GM12878 (cell line): ENCODE measurements around the gene KISS1R. TPM values are rescaled to one million over a fixed set of nuclear protein-coding genes. Genes with fewer than 3 reads are reported as not detected.

ENCODE experiments used
- ATAC-seq: fragments of 200-7000 bp; cut with Tn5 transposase; 3 replicates; pipeline ENCODE4 v1.9.1; 2020; ENCODE audit warnings: mild to moderate bottlenecking, moderate library complexity
- BruUV-seq: library from RNA; stranded (reverse); fragments of 400-500 nt; replicated peaks from 2 replicates; lab custom pipeline; 2021; lab: Mats Ljungman, UMichigan
- CTCF ChIA-PET: fragments of 300-600 bp; sonication (Branson Sonifier 250); formaldehyde crosslinking; extraction: SDS; loops from one replicate; lab custom pipeline; 2021; ENCODE audit warnings: inconsistent platforms; lab: Yijun Ruan, JAX
- POLR2A ChIA-PET: fragments of 350-600 bp; formaldehyde crosslinking; extraction: SDS; loops from one replicate; lab custom pipeline; 2021; ENCODE audit warnings: inconsistent platforms; lab: Charles Lee
- RAD21 ChIA-PET: fragments of 300-600 bp; sonication (Branson Sonifier 250); formaldehyde crosslinking; loops from one replicate; lab custom pipeline; 2023; ENCODE audit warnings: antibody characterized with exemption; ENCODE audit not compliant: unreplicated experiment; lab: Charles Lee
- SMC1A ChIA-PET: fragments of 300-600 bp; sonication (Branson Sonifier 250); formaldehyde crosslinking; loops from one replicate; lab custom pipeline; 2023; ENCODE audit not compliant: unreplicated experiment, uncharacterized antibody; lab: Charles Lee
- DNase-seq: peaks from one replicate; pipeline ENCODE4 v3.0.0-alpha.2; 2011; ENCODE audit warnings: low read depth, low spot score
- FAIRE-seq: peaks from 3 replicates; lab custom pipeline; 2011; peaks lifted over from hg19 to GRCh38; lab: Jason Lieb, UNC
- H2AFZ ChIP-seq: 2 replicates; pipeline ENCODE4 v1.6.0; 2011; ENCODE audit warnings: low read depth, low read length, control low read depth; ENCODE audit not compliant: control insufficient read depth
- H3K27ac ChIP-seq: 2 replicates; pipeline ENCODE4 v1.5.1; 2011; ENCODE audit warnings: control low read depth; ENCODE audit not compliant: control insufficient read depth, insufficient read depth
- H3K27me3 ChIP-seq, 2 experiments: replicated peaks in 1 of 2; 2 replicates each; pipeline versions ENCODE4 v1.6.0 to v1.6.1; 2011; ENCODE audit warnings: low read length in 1 of 2; ENCODE audit not compliant: control insufficient read depth in 2 of 2, insufficient read depth in 2 of 2
- H3K36me3 ChIP-seq, 2 experiments: 2 replicates each; pipeline ENCODE4 v1.5.1; 2011; ENCODE audit warnings: low read length in 1 of 2; ENCODE audit not compliant: control insufficient read depth in 2 of 2, insufficient read depth in 2 of 2
- H3K4me1 ChIP-seq: 2 replicates; pipeline ENCODE4 v1.6.1; 2011; ENCODE audit warnings: mild to moderate bottlenecking, low read length, moderate library complexity, mixed read lengths; ENCODE audit not compliant: control insufficient read depth, insufficient read depth
- H3K4me2 ChIP-seq: 2 replicates; pipeline ENCODE4 v1.6.0; 2011; ENCODE audit warnings: control low read depth; ENCODE audit not compliant: control insufficient read depth, insufficient read depth
- H3K4me3 ChIP-seq: fragments of 200-600 bp; sonication (generic); 2 replicates; pipeline ENCODE4 v1.5.1; 2016
- H3K79me2 ChIP-seq: 2 replicates; pipeline ENCODE4 v1.6.0; 2011; ENCODE audit warnings: low read length; ENCODE audit not compliant: control insufficient read depth, insufficient read depth
- H3K9ac ChIP-seq: 2 replicates; pipeline ENCODE4 v1.8.0; 2011; ENCODE audit warnings: low read length, control low read depth, mixed read lengths; ENCODE audit not compliant: control insufficient read depth, insufficient read depth
- H3K9me3 ChIP-seq: replicated peaks from 3 replicates; pipeline ENCODE4 v1.5.1; 2011; ENCODE audit warnings: mild to moderate bottlenecking, low read length; ENCODE audit not compliant: control insufficient read depth, insufficient read depth
- H4K20me1 ChIP-seq: 2 replicates; pipeline ENCODE4 v1.6.0; 2011; ENCODE audit not compliant: control insufficient read depth, insufficient read depth
- ATF3 ChIP-seq: IDR thresholded peaks from 2 replicates; pipeline ENCODE4 v1.6.1; 2011; ENCODE audit warnings: low read depth, mild to moderate bottlenecking, low read length, moderate library complexity, borderline replicate concordance; ENCODE audit errors: extremely low read depth
- CEBPZ ChIP-seq: fragments of 150-350 bp; IDR thresholded peaks from 2 replicates; pipeline ENCODE4 v1.6.1; 2016; ENCODE audit warnings: low read depth, low read length
- HCFC1 ChIP-seq: fragments of 150-350 bp; IDR thresholded peaks from 2 replicates; pipeline ENCODE4 v1.6.1; 2014; ENCODE audit warnings: low read length
- MAX ChIP-seq: IDR thresholded peaks from 2 replicates; pipeline ENCODE4 v1.6.1; 2012; ENCODE audit warnings: low read depth, low read length, improper control_type of control experiment
- NFXL1 ChIP-seq: fragments of 450-650 bp; IDR thresholded peaks from 2 replicates; pipeline ENCODE4 v1.6.1; 2017; ENCODE audit warnings: antibody characterized with exemption, mild to moderate bottlenecking, borderline replicate concordance
- POLR2AphosphoS5 ChIP-seq: IDR thresholded peaks from 2 replicates; pipeline ENCODE4 v1.6.1; 2011; ENCODE audit warnings: mild to moderate bottlenecking, low read length, inconsistent platforms
- RB1 ChIP-seq: fragments of 450-650 bp; formaldehyde crosslinking; IDR thresholded peaks from 2 replicates; pipeline ENCODE4 v1.6.1; 2017; ENCODE audit warnings: mild to moderate bottlenecking, borderline replicate concordance
- TCF3 ChIP-seq: IDR thresholded peaks from 2 replicates; pipeline ENCODE4 v1.6.1; 2012; ENCODE audit warnings: low read depth, mild to moderate bottlenecking, low read length, borderline replicate concordance; ENCODE audit not compliant: insufficient read depth
- WGBS: methylation state at CpG from one replicate; pipeline ENCODE4 v1.1.6; 2016; ENCODE audit warnings: low lambda C conversion rate; ENCODE audit not compliant: insufficient replicate concordance, insufficient coverage; ENCODE audit errors: missing lambda C conversion rate; 5-methylcytosine and 5-hydroxymethylcytosine counted together
- in situ Hi-C: fragments of 300-500 bp; cut with MboI; formaldehyde crosslinking; loops from 9 replicates; pipeline ENCODE4 v1.14.3; 2018; ENCODE audit warnings: mixed read lengths
- intact Hi-C: fragments of 100-400 bp; cut with micrococcal nuclease; formaldehyde crosslinking; loops from one replicate; pipeline ENCODE4 v1.14.2; 2022; ENCODE audit not compliant: unreplicated experiment
- polyA plus RNA-seq, 11 experiments: library from polyadenylated mRNA; depleted of rRNA in 4 of 11; unstranded in 6 of 11; stranded (reverse) in 5 of 11; fragments of >200 nt; fragmentation: Nextera tagmentation in 4 of 11; fragmentation: Illumina TruSeq in 1 of 11; extraction: Ambion mirVana in 4 of 11; extraction: Trizol in 1 of 11; gene quantifications; 1 replicate in 1 of 11; 2 replicates in 10 of 11; pipeline versions ENCODE4 v1.2.1 to v1.2.3, GENCODE V29; 2011 to 2016; ENCODE audit warnings: inconsistent platforms in 2 of 11, missing spikeins in 2 of 11, low read depth in 1 of 11
- total RNA-seq, 4 experiments: library from RNA; depleted of rRNA in 3 of 4; stranded (reverse); fragments of >200 nt in 3 of 4; fragmentation: Illumina TruSeq in 1 of 4; extraction: Trizol in 1 of 4; gene quantifications; 2 replicates each; pipeline versions ENCODE4 v1.2.1 to v1.2.3, GENCODE V29; 2013 to 2021
- TF ChIP-seq, protein P1 (sequence below): fragments of 450-650 bp; IDR thresholded peaks from 2 replicates; pipeline ENCODE4 v1.6.1; 2016; ENCODE audit warnings: mild to moderate bottlenecking
- TF ChIP-seq, protein P2 (sequence below): fragments of 450-650 bp; IDR thresholded peaks from 2 replicates; pipeline ENCODE4 v1.6.1; 2014; ENCODE audit warnings: mild to moderate bottlenecking

The KISS1R gene
- total and polyA plus RNA-seq, 10 of the 15 experiments (the other 5 are each of a cell fraction or from before 2014, with no cell fraction given): 0.13 to 2.7 (median 1.4) TPM; not detected in 3

- TF ChIP-seq CEBPZ: no peak
- no peak for TF ChIP-seq ATF3
- no peak for TF ChIP-seq HCFC1
- no peak for TF ChIP-seq NFXL1
Measured at GRCh38 chr19:917323-918151, at the start of gene KISS1R (continued).

DNA sequence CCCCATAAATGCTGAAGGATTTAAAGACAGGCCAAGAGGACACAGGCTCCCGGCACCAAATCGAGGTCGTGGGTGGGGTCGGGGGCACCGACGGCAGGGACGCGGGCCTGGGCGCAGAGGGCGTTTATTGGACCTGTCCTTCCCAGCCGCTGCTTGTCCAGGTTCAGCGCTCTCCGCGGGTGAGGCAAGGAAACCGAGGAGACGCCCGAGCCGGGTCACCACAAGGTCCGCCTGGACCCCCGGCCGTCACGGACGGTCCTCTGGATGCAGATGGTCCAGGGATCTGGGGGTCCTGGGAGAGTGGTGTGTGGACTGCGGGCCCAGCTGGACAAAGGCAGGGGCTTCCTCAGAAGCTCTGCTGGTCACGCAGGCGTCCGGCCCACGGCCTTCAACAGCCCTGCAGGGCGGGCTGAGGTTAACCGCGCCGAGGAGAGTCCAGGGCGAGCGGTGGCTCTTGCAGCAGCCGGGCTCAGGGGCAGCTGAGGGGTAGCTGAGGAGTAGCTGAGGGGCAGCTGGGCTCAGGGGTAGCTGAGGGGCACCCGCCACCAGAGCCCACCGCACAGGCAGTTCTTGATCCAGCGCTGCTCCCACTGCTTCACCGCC lies 49.2 kb upstream of the KISS1R start:
- in situ Hi-C loops: no loop called here
- Histone ChIP-seq H3K36me3 (no peaks in the 10 kb centered on the region; a peak in 1 of 4 replicates), H3K27me3 (no peaks in the 10 kb centered on the region), H3K9ac (no peak overlapping the region), H3K27ac (no peak overlapping the region), H3K4me2 (no peak overlapping the region), H2AFZ (no peak overlapping the region), H4K20me1 (no peaks in the 10 kb centered on the region), H3K4me1 (peaks cover 4% of the 10 kb centered on the region), H3K79me2 (no peaks in the 10 kb centered on the region), H3K4me3 (no peak overlapping the region), H3K9me3 (no peaks in the 10 kb centered on the region)
- TF ChIP-seq RB1 (no peak), POLR2AphosphoS5 (no peak), MAX (no peak), TCF3 (no peak)
- TF ChIP-seq, protein P1, sequence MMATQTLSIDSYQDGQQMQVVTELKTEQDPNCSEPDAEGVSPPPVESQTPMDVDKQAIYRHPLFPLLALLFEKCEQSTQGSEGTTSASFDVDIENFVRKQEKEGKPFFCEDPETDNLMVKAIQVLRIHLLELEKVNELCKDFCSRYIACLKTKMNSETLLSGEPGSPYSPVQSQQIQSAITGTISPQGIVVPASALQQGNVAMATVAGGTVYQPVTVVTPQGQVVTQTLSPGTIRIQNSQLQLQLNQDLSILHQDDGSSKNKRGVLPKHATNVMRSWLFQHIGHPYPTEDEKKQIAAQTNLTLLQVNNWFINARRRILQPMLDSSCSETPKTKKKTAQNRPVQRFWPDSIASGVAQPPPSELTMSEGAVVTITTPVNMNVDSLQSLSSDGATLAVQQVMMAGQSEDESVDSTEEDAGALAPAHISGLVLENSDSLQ: no peak
- TF ChIP-seq, protein P2, sequence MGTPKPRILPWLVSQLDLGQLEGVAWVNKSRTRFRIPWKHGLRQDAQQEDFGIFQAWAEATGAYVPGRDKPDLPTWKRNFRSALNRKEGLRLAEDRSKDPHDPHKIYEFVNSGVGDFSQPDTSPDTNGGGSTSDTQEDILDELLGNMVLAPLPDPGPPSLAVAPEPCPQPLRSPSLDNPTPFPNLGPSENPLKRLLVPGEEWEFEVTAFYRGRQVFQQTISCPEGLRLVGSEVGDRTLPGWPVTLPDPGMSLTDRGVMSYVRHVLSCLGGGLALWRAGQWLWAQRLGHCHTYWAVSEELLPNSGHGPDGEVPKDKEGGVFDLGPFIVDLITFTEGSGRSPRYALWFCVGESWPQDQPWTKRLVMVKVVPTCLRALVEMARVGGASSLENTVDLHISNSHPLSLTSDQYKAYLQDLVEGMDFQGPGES: no peak
- ATAC-seq (no peak), FAIRE-seq (no peak), DNase-seq (no peak)
- BruUV-seq: no TSS peak
- 90% methylated on average over 39 of the region's 39 CpGs for WGBS
- SMC1A ChIA-PET: no interaction called here
- intact Hi-C loops: no loop called here
- RAD21 ChIA-PET: no interaction called here
- CTCF ChIA-PET: no interaction called here
- POLR2A ChIA-PET: no interaction called here
